ENCODE measurements around the gene EARS2.

DNA sequence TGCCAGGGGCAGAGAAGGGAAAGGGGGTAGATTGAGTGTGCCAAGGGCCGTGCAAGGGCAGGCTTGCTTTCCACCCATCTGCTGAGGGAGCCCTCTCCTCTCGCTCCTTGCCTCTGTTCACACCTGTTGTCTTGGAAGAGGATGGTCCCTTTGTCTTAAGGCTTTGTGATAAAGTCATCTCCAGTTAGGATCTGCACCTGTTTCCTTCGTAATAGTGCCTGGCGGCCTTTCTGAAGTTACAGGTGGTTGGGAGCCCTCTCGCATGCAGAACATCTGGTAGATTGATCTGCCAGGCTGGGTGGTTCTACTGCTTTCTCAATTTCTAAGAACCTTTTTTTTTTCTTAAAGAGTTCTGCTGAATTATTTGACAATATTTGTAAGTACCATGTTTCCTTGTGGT, 16.7 kb upstream of the EARS2 start:
- TF ChIP-seq YY1 (IDR thresholded peaks at IDR 0.05; ENCODE audit: insufficient read depth, insufficient read length) (no peak), ZNF274 (IDR thresholded peaks at IDR 0.05; ENCODE audit: low read depth, low read length) (no peak)
